Gastroesophageal sphincter (tissue), 4 donors: ENCODE results near the gene PHKA2. TPM values are rescaled to one million over a fixed set of nuclear protein-coding genes. Genes with fewer than 3 reads are reported as not detected.

ENCODE experiments used
- ATAC-seq: fragments of 150-250 bp; one replicate; pipeline ENCODE4 v1.9.1; 2016; ENCODE audit warnings: mild to moderate bottlenecking, moderate library complexity
- H3K27ac ChIP-seq, 4 donors: fragments of 200-600 bp; sonication (generic) in 3 of 4; 1 replicate in 3 of 4; 2 replicates in 1 of 4; pipeline ENCODE4 v1.5.1; 2016 to 2019
- H3K27me3 ChIP-seq: fragments of 200-600 bp; sonication (generic); one replicate; pipeline ENCODE4 v1.5.1; 2019
- H3K36me3 ChIP-seq, 2 donors: fragments of 200-600 bp; sonication (generic); one replicate each; pipeline ENCODE4 v1.5.1; 2019; ENCODE audit warnings: control low read depth in 1 of 2
- H3K4me1 ChIP-seq, 3 donors: fragments of 200-600 bp; sonication (generic); 1 replicate in 2 of 3; 2 replicates in 1 of 3; pipeline ENCODE4 v1.5.1; 2016 to 2019; ENCODE audit warnings: control low read depth in 2 of 3
- H3K4me3 ChIP-seq, 2 donors: fragments of 200-600 bp; sonication (generic); one replicate each; pipeline ENCODE4 v1.5.1; 2019; ENCODE audit warnings: mild to moderate bottlenecking in 1 of 2, moderate library complexity in 1 of 2
- H3K9me3 ChIP-seq, 3 donors: fragments of 200-600 bp; sonication (generic); one replicate each; pipeline ENCODE4 v1.5.1; 2017 to 2019; ENCODE audit warnings: control low read depth in 2 of 3
- CTCF ChIP-seq, 4 experiments: fragments of 200-600 bp in 2 of 4; fragments of 450-650 bp in 2 of 4; sonication (generic) in 1 of 4; IDR thresholded peaks; one replicate each; pipeline ENCODE4 v1.5.1; 2017 to 2019; ENCODE audit warnings: antibody characterized with exemption in 4 of 4, mild to moderate bottlenecking in 2 of 4, moderate library complexity in 2 of 4
- EP300 ChIP-seq: sonication (generic); formaldehyde crosslinking; IDR thresholded peaks from one replicate; pipeline ENCODE4 v1.6.1; 2017; ENCODE audit warnings: antibody characterized with exemption, mild to moderate bottlenecking
- POLR2A ChIP-seq, 2 donors: fragments of 450-650 bp; IDR thresholded peaks; one replicate each; pipeline ENCODE4 v1.6.1; 2017; ENCODE audit warnings: antibody characterized with exemption in 2 of 2, mild to moderate bottlenecking in 2 of 2, moderate library complexity in 1 of 2
- POLR2AphosphoS5 ChIP-seq: sonication (generic); formaldehyde crosslinking; IDR thresholded peaks from one replicate; pipeline ENCODE4 v1.6.1; 2017; ENCODE audit warnings: antibody characterized with exemption
- WGBS, 2 donors: methylation state at CpG; one replicate each; pipeline ENCODE4 v1.1.5; 2018; ENCODE audit warnings: low coverage in 1 of 2; 5-methylcytosine and 5-hydroxymethylcytosine counted together
- total RNA-seq, 4 donors: library from RNA; depleted of rRNA; stranded (reverse); fragments of >200 nt; gene quantifications; one replicate each; pipeline ENCODE4 v1.1.0, GENCODE V29; 2016

The PHKA2 gene
- total RNA-seq, 4 donors from 2014 or later: 3.9 to 15.1 (median 13.2) TPM

GRCh38 chrX:18917831-18918230, 66.1 kb downstream of the PHKA2 start:
- H3K27ac ChIP-seq: no peak overlapping the region
- H3K4me3 ChIP-seq: no peak overlapping the region
- H3K9me3 ChIP-seq: no peaks in the 10 kb centered on the region
- H3K36me3 ChIP-seq: peaks cover 0 to 61% of the 10 kb centered on the region in 2 donors
- H3K4me1 ChIP-seq: no peaks in the 10 kb centered on the region
- no peaks in the 10 kb centered on the region for H3K27me3 ChIP-seq
- no peak for TF ChIP-seq CTCF (IDR thresholded peaks at IDR 0.05)
- TF ChIP-seq POLR2A (IDR thresholded peaks at IDR 0.05): no peak
- no peak for TF ChIP-seq POLR2AphosphoS5
- WGBS, 2 donors: 81 to 97% methylated on average over 5 to 7 of the region's 7 CpGs
- ATAC-seq: no peak

GRCh38 chrX:18906286-18906685, 77.6 kb downstream of the PHKA2 start:
- TF ChIP-seq EP300 (no peak), CTCF (IDR thresholded peaks at IDR 0.05) (no peak), POLR2AphosphoS5 (no peak), POLR2A (IDR thresholded peaks at IDR 0.05) (no peak)
- H3K36me3 ChIP-seq: peaks cover 0 to 77% of the 10 kb centered on the region in 2 donors
- no peak for ATAC-seq
- no peaks in the 10 kb centered on the region for H3K4me1 ChIP-seq
- no peak overlapping the region for H3K27ac ChIP-seq
- H3K27me3 ChIP-seq: no peaks in the 10 kb centered on the region
- no CpG with 5 or more reads among the region's 12 CpGs for WGBS, 2 donors
- H3K9me3 ChIP-seq: no peaks in the 10 kb centered on the region
- H3K4me3 ChIP-seq: no peak overlapping the region

DNA sequence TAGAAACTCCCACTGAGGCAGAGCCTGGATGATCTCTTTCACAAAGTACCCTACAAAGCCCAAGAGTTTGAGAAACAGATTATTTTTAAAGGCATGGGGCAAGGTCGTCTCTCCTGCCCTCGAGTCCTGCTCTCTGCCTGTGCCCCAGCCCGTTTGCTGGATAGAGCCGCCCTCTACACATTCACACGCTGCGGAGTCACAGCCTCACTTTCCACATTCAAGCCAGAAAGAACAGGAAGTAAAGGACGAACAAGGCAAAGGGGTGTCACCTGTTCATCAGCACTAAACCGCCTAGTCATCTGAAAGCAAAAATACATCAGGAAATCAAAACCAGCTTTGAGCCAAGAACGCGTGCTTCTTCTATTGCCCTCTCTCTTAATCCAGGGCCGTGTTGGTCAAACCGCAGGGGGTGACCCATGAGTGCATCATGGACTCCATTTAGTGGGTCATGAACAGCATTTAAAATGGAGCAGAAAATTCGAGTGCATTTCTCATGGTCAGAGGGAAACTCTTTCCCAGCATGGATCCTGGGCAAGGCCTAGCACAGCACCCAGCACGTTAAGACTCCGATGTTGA, 83.4 kb downstream of the PHKA2 start:
- no peak overlapping the region for H3K27ac ChIP-seq
- 80 to 100% methylated on average over 1 to 3 of the region's 15 CpGs for WGBS, 2 donors
- peaks cover 0 to 52% of the 10 kb centered on the region in 2 donors for H3K36me3 ChIP-seq
- ATAC-seq: no peak
- H3K9me3 ChIP-seq: no peaks in the 10 kb centered on the region
- TF ChIP-seq POLR2A (IDR thresholded peaks at IDR 0.05): no peak
- no peak for TF ChIP-seq POLR2AphosphoS5
- no peak for TF ChIP-seq CTCF (IDR thresholded peaks at IDR 0.05)
- TF ChIP-seq EP300: no peak
- peaks cover 0 to 12% (median 3%) of the 10 kb centered on the region in 3 donors for H3K4me1 ChIP-seq
- no peak overlapping the region for H3K4me3 ChIP-seq
- H3K27me3 ChIP-seq: no peaks in the 10 kb centered on the region

DNA sequence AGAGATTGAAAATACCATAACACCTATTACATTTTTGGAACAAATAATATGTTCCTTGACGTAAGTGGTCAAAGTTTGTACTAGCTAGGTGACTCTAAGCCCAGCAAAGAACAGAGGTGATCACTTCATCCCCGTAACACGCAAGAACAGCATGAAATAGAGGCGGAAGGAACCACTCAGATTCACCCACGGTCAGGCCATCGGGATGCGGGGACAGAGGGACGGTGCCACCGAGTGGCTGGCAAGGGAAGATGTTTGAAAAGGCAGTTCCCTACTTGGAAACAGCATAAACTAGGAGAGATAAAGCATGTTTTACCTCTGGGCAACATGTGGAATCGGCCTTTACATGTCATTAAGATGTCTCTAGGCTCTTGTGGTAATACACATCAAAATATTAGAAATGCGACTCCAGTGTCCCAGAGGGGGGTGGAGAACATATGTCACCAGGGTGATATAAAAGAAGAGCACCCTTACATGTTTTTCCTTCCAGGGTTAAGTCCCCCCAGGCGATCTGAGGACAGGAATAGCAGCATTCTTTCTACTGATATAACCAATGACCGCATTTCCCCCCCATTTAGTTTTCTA, 84.0 kb downstream of the PHKA2 start:
- Histone ChIP-seq H3K27ac (no peak overlapping the region), H3K9me3 (no peaks in the 10 kb centered on the region), H3K4me1 (peaks cover 0 to 18% (median 3%) of the 10 kb centered on the region in 3 donors), H3K4me3 (no peak overlapping the region), H3K27me3 (no peaks in the 10 kb centered on the region), H3K36me3 (peaks cover 0 to 46% of the 10 kb centered on the region in 2 donors)
- 68 to 91% methylated on average over 6 to 13 of the region's 13 CpGs for WGBS, 2 donors
- TF ChIP-seq CTCF (IDR thresholded peaks at IDR 0.05): peak in 1 of 4 experiments; percentile 30
- no peak for TF ChIP-seq POLR2A (IDR thresholded peaks at IDR 0.05)
- ATAC-seq: no peak

DNA sequence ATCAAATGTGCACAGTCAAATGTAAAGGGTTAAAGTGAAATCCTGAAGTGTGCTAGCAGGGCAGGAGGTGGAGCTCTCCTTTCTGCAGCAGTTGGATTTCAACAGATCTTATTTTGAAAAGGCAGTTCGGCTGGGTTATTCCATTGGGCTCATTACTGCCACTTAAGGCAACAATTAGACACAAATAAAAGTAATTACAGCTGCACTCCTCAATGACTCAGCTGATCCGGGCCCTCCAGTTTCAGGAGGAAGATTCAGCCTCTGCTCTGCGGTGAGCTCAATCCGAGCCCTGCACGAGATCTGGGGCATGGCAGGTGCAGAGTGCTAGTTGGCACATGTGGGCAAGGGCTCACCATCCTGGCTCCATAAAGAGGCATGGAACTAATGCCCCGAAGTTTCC, 85.4 kb downstream of the PHKA2 start:
- Histone ChIP-seq H3K4me1 (peaks cover 0 to 21% (median 3%) of the 10 kb centered on the region in 3 donors), H3K4me3 (no peak overlapping the region), H3K27me3 (no peaks in the 10 kb centered on the region), H3K36me3 (peaks cover 0 to 46% of the 10 kb centered on the region in 2 donors), H3K27ac (no peak overlapping the region), H3K9me3 (no peaks in the 10 kb centered on the region)
- ATAC-seq: no peak
- WGBS, 2 donors: 60% methylated on average over 1 of the region's 6 CpGs; no CpG with 5 or more reads in 1 of the 2 donors
- TF ChIP-seq POLR2A (IDR thresholded peaks at IDR 0.05) (no peak), CTCF (IDR thresholded peaks at IDR 0.05) (no peak), EP300 (no peak), POLR2AphosphoS5 (no peak)
